GM18873 (cell line): ENCODE data around the gene MOK.

Experiments
- ATAC-seq: cut with Tn5 transposase; IDR thresholded peaks from one replicate; pipeline ENCODE4 v1.9.1; 2021; ENCODE audit warnings: mild to moderate bottlenecking, moderate library complexity, moderate number of reproducible peaks; ENCODE audit not compliant: unreplicated experiment, low FRiP score

The MOK gene

DNA sequence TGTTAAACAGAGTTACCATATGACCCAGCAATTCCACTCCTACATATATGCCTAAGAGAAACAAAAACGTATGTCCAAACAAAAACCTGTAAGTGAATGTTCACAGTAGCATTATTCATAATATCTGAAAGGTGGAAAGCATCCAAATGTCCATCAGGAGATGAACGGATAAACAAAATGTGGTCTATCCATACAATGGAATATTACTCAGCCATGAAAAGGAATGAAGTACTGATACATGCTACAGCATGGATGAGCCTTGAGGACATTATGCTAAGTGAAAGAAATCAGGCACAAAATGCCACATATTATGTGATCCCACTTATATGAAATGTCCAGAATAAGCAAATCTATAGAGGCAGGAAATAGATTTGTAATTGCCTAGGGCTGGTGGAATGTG lies 16.8 kb downstream of the MOK start:
- ATAC-seq, result no peak

DNA sequence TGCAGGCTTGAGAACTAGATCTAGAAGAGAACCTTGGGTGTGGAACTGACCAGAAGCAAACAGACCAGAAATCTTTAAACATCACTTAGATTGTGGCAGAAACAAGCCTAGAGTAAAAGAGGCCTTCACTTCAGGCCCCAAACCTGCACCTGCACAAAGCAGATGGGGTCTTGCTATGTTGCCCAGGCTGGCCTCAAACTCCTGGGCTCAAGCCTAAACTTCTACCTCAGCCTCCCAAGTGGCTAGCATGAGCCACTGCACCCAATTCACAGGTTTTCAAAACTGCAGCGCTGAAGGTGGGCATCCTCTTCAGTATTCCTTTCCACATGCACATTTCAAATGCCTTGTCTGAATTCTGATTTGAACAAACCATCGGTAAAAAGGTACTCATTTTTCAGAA lies 19.9 kb downstream of the MOK start:
- no peak for ATAC-seq

DNA sequence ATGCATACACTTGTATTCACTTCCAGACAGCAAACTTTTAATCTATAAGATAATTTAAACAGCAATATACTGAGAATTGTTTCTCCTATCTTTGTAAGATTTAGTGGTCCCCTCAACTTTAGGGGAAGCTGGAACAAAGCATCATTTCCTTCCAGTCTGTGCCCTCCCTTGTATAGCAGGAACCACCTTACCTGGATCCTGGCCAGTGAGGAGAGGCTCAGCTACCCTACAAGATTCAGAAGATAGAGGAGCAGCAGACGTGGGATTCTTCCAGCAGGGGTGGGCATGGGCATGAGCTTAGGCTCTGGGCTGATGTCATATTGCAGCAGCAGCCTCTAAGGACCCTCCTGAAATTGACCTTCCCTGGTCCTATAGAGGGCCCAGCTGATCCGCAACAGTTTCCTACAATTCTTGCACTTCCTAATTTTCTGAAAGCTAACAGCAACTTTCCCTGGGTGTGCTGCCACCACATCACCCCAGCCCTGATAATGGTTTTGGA lies 21.3 kb downstream of the MOK start:
- ATAC-seq, result no peak

DNA sequence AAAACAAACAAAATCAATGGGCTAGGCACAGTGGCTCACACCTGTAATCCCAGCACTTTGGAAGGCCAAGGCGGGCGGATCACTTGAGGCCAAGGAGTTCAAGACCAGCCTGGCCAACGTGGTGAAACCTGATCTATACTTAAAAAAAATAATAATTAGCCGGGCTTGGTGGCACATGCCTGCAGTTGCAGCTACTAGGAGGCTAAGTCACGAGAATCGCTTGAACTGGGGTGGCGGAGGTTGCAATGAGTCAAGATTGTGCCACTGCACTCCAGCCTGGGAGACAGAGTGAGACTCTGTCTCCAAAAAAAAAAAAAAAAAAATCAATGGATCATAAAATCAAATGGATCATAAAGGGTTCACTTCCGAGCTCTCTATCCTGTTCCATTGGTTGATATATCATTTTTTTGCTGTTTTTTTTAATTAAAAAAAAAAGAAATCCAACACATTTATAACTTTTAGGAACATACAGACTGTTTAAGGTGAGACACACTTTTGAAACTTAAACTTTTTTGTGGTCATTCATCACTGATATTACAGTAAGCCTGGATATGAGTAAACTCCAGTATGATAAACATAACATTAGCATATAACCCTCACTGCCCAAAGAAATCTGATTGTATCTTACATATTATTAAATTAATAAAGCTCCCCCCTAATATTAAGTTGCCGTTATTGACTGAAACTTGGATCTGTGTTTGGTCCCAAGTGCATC lies 22.1 kb downstream of the MOK start:
- ATAC-seq, result no peak

DNA sequence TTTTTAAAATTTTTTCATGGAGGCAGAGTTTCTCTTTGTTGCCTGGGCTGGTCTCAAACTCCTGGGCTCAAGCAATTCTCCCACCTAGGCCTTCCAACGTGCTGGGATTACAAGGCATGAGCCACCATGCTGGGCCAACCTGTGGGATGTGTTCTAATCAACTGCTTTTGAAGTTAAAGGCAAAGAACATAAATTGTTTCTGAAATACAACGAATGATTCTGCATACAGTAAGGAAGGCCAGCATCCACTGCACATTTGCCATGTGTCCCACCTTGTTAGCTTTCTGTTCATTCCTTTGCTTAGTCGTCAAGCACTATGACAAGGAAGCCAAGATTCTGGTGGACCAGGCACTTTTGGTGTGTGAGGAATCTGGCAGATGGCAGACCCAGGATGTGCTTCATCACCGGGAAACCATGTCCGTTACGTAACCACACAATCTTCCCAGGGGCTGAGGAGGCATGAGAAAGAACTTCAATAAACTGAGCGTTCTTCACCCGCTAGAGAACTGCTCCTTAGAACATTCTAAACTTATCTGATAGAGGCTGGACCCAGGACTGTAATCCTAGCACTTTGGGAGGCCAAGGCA lies 24.5 kb downstream of the MOK start:
- ATAC-seq, result no peak

DNA sequence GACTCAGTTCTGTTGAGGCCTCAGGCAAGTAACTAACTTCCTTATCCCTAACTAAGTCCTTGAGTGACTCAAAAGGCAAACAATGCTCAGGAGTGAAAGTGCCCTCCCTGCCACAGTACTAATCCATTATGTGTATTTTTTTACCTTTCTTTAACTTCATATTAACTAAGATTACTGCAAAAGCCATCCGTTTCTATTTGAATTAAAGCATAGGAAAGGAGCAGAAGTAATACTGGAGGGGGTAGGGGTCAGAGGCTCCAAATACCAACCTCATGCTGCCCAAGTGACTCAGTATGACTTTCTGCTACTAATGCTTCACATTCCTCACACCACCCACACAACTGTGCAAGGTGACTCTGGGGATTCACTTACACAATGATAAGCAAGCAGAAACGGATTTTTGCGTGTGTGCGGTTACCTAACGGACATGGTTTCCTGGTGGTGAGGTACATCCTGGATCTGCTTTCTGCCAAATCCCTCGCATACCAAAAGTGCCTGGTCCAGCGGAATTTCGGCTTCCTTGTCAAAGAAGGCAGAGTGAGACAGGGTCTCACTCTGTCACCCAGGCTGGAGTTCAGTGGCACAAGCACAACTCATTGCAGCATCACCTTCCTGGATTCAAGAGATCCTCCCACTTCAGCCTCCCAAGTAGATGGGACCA lies 25.1 kb downstream of the MOK start:
- ATAC-seq, result no peak

DNA sequence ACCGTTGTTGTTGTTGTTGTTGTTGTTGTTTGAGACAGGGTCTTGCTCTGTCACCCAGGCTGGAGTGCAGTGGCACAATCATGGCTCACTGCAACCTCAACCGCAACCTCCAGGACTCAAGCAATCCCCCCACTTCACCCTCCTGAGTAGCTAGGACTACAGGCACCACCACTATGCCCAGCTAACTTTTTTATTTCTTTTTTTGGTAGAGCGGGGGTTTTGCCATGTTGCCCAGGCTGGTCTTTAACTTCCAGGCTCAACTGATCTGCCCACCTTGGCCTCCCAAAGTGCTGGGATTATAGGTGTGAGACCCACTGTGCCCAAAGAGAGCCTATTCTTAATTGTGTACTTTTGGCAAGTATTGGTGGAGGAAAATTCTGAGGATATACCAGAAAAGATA lies 25.7 kb downstream of the MOK start:
- no peak for ATAC-seq

DNA sequence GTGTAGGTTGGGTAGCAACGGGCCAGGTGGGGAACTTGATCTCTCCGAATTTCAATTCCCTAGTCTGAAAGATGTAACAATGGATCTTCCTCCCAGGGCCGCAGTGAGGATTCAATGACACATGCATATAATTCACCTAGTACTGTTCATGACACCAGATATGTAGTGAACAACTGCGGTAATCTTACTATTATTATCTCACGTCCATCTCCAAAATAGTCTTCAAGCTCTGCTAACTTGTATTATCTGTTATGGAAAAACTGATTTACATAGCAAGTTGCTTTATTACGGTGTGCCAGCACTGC lies 26.4 kb downstream of the MOK start:
- no peak for ATAC-seq

DNA sequence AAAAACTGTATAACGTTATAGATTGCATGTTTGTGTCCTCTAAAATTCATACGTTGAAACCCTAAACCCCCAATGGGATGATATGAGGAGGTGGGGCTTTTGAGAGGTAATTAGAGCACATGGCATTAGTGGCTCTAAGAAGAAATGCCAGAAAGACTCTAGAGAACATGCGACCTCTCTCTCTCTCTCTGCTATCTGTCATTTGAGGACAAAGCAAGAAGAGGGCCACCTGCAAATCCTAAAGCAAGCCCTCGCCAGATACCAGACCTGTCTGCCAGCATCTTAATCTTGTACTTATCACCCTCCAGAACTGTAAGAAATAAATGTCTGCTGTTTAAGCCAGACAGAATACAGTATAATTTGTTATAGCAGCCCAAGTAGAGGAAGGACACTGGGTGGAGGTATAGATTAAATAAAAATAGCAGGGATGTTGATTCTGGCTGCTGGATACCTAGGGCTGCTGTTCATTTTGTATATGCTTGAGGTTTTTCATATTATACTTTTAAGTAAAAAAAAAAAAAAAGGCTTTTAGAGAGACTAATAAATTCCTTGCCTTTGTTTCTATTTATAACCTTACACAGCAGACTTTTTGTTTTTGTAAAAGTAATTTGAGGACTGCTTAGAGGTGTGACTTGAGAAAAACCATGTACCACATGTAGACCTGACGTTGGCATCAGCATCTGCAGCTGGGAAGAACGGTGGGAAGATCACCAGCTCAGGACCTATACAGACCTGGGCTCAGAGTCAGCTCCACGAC lies 26.9 kb downstream of the MOK start:
- ATAC-seq, result no peak

DNA sequence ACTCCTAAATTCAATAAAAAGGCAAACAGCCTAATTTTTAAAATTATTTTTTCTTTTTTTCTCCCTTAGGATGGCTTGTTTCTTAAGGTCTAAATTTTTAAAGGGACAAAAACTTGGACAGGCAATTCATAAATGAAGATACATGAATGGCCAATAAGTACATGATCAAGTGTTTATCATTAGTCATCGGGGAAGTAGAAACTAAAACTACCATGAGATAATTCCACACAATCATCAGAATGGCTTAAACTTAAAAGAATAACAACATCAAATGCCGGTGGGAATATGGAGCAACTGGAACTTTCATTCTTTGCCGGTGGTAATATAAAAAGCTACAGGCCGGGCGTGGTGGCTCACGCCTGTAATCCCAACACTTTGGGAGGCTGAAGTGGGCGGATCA lies 29.1 kb downstream of the MOK start:
- ATAC-seq, result no peak

DNA sequence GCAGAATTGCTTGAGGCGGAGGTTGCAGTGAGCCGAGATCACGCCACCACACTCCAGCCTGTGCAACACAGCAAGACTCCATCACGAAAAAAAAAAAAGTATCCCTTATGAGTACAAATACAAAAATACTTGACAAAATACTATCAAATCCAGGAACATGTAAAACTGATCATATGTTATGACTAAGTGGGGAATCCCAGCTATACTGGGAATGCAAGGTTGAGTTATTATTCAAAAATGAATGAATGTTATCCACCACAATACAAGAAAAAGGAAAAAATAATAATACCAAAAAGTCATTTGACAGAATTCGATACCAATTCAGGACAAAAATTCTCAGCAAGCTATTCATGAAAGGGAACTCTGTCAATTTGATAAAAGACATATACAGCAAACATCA lies 32.6 kb downstream of the MOK start:
- ATAC-seq, result no peak

DNA sequence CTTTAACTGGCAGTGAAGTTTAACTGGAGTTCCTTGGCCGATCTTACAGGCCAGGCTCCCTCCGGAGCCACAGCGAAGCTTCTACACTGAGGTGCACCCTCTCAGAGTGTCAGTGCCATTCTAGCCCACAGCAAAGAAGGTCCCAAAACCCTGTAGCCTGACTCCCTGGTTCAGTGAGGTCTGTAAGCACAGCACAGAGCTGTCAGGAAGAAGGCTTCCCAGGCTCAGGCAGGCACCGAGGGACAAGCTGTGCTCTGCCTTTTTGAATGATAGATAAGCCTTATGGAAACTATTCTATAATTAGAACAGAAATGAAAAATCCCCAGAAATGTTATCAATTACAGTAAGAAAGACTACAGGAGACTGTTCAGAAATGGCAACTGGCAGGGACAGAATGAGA lies 40.2 kb downstream of the MOK start:
- no peak for ATAC-seq

DNA sequence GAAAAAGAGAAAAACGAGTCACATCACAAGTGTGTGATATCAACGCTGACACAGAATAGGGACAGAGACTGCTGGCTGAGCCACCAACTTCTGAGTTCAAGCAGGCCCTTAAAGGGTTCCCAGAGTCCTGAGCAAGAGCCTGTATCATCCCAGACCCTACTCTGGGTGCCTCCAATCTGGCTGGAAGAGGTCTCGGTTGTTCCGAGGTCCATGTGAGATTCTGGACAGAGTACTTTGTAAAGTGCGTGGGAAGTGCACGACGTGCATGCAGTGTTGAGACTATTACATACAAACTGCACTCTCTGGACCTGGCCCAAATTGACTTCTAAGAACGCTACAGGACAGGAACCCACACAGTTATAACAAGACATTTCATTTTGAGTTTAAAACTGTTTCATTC lies 40.6 kb downstream of the MOK start:
- ATAC-seq, result no peak

DNA sequence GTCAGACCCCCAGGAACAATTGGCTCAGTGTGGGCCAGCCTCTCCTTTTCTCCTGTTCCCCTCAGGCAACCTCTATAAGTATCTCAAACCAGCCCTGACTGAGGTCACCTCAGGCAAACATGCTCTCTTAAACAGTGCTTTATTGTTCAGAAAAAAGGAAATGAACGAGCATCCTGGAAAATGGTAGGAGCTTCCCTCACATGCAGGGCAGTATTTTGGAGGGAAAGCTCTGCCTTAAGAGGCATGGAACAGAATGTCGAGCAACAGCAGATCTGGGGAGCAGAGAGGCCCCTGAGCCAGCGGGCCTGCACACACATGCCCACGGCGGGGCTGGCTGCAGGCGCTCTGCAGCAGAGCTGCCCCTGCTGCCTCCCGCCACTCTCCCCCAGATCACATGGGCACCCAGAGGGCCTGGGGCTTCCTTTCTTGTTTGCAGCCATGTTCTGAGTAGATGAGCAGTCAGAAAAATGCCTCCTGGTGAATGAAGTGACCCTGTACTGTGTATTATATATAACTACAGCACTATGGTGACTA lies 42.0 kb downstream of the MOK start:
- ATAC-seq, result no peak

DNA sequence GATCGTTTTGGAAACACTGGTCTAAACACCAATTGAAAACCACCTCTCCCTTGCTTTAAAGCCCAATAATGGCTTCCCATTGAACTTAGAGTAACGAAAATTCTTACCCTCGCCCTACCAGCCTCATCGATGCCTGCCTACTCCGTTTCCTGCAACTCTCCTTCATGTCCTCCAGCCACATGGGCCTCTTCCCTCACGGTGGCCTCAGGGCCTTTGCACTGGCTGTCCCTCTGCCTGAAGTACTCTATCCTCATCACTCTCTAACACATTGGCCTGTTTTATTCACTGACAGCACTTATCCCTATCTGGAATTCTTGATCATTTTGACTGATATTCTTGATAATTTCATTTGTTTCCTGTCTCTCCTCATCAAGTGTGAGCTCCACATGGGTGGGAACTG lies 46.8 kb downstream of the MOK start:
- no peak for ATAC-seq

DNA sequence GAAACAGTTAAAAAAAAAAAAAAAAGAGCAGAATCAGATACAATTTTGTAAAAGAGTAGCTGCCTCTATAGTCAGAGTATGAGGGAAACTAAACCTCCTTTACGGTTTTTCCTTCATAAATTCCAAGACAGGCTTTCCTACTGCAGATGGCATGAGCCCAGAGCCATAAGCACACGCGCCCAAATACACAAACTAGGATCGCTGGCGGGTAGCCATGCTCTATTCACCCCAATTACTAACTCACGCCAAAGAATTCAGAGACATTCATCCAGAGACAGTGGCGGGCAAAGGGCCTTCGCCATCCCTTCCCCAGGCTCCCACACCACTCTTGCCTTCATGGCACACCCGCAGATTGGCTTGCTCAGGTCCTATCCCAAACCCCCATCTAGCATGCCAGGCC lies 48.2 kb downstream of the MOK start:
- ATAC-seq, result no peak

DNA sequence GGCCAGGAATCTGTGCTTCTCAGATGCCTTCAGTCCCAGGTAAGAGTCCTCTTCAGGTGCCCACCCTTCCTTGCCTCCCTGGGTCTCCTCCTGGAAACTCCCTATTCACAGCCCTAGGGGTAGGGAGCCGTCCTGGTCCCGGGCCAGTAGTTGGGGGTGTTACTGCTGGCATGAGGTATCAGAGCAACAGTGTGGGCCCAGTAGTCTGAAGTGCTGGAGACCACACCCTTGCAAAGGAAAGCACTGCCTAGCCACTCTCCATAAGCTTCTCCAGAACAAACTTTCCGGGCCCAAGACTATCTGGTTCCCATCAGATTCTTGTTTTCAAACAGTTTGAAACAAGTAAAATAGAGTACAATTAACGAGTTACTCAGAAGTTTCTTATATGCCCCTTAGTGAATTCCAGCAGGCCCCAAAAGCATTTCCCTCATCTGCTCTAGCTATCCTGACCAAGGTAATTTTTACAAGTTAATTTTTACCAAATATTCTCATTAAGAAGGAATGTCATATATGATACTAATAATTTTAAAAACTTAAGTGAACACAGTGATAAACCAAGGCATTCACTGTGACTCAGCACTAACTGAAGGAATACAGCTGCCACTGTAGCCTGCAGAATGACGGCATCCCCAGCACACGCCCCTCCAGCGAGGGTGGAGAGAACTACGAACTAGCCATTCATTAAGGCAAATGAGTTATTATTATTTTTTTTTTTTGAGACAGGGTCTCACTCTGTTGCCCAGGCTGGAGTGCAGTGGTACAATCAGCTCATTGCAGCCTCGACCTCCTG lies 49.4 kb downstream of the MOK start:
- no peak for ATAC-seq

DNA sequence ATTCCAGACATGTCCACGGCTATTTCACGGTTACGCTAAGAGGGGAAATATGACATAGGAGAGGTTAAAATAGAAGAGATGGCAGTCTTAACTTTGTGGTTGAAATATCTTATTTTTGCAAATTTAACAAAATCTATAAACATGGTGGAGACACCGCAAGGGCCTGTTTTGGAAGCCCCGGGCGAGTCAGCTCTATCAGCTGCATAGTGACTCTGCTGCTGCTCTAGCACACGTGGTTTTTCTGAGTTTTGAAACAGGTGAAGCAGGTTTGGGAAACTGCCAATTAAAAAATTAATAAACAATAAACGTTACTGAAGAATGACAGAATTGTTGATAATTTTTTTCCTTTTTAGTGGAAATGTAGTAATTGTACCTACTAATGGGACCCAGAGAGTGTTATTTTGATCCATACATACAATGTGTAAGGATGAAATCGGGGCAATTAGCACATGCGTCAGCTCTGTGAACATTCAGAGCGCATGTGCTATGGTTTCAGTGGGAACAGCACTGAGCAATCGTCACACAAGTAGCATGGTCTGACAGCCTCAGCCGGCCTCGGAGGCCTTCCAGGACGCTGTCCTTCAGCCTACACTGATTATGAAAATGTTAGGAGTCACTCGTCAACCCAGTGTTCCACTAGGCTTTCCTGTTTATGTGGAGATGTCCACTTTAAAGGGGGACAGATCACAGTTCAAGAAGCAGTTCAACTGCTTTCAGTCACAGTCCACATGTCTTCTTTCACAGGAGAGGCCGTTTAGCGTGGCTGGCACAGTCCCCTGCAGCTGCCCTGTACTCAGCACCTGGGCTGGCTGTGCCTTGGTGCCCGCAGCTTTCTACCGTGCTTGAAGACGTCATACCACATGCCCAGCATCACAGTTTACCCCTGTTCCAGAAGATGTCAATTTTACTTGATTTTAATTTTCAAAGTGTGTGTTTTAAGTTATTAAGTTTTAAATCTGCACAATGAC lies 51.8 kb downstream of the MOK start:
- no peak for ATAC-seq

DNA sequence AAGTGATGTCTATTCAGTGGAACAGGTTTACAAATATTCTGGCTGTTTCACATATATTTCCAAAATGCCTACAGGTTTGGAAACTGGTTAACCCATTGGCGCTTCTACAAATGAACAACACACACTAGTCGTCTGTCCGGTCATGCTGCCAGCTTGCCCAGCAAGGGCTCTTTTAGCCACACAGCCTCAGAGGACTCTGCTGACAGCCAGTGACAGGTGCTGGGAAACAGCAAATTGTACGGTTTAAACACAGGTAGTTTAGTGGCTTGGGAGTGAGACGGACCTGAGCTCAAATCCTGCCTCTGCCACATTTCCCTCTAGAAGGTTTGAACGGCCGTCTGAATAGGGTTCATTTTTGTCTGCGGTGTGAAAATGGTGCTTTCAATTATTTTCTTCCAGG lies 53.8 kb downstream of the MOK start:
- no peak for ATAC-seq
